GM18499 (cell line): ENCODE results near the gene ELL.
"Not testable (repeated sequence)": the region's sequence is repeated elsewhere in the genome, so short reads cannot be mapped to it uniquely, and the experiment has no call there.

Experiments
- ATAC-seq: cut with Tn5 transposase; IDR thresholded peaks from one replicate; pipeline ENCODE4 v1.9.1; 2021; ENCODE audit warnings: moderate number of reproducible peaks; ENCODE audit not compliant: insufficient read depth, unreplicated experiment

ELL gene

GRCh38 chr19:18532168-18532890 is 10.5 kb upstream of the ELL start:
- no peak for ATAC-seq

GRCh38 chr19:18531485-18531884 is 9.6 kb upstream of the ELL start:
- no peak for ATAC-seq

- ATAC-seq = no peak
Observed at GRCh38 chr19:18529782-18530181, 7.9 kb upstream of the ELL start.

- ATAC-seq = no peak
Observed at GRCh38 chr19:18526316-18526715, 4.4 kb upstream of the ELL start.

GRCh38 chr19:18523841-18524240 is 2.0 kb upstream of the ELL start:
- ATAC-seq = no peak

- ATAC-seq = not testable (repeated sequence)
Observed at GRCh38 chr19:18522862-18523440, 1.1 kb upstream of the ELL start.

GRCh38 chr19:18522124-18522861 is 423 bp upstream of the ELL start:
- peak; percentile 78 for ATAC-seq

GRCh38 chr19:18520848-18521691 is 800 bp downstream of the ELL start:
- ATAC-seq = no peak

- no peak for ATAC-seq
Observed at GRCh38 chr19:18519962-18520847, 1.7 kb downstream of the ELL start.

GRCh38 chr19:18518639-18519038 is 3.2 kb downstream of the ELL start:
- no peak for ATAC-seq

- no peak for ATAC-seq
Observed at GRCh38 chr19:18517606-18518005, 4.3 kb downstream of the ELL start.

GRCh38 chr19:18515959-18516358 is 5.9 kb downstream of the ELL start:
- no peak for ATAC-seq

- no peak for ATAC-seq
Observed at GRCh38 chr19:18514800-18515682, 6.8 kb downstream of the ELL start.

- ATAC-seq = no peak
Observed at GRCh38 chr19:18513868-18514267, 8.0 kb downstream of the ELL start.

- ATAC-seq = no peak
Observed at GRCh38 chr19:18510216-18510615, 11.7 kb downstream of the ELL start.

- no peak for ATAC-seq
Observed at GRCh38 chr19:18508585-18508984, 13.3 kb downstream of the ELL start.

- ATAC-seq = no peak
Observed at GRCh38 chr19:18507727-18508440, 14.0 kb downstream of the ELL start.
